HepG2 (cell line): ENCODE data around the gene TMEM223. TPM values are rescaled to one million over a fixed set of nuclear protein-coding genes. Genes with fewer than 3 reads are reported as not detected.

Experiments
- BHLHE40 ChIP-seq: IDR thresholded peaks from 2 replicates; pipeline ENCODE4 v1.6.1; 2011; ENCODE audit warnings: low read length, improper control_type of control experiment
- CSRNP1 ChIP-seq: sonication (generic); formaldehyde crosslinking; IDR thresholded peaks from 2 replicates; pipeline ENCODE4 v1.8.1; 2023; ENCODE audit warnings: mild to moderate bottlenecking, missing genetic modification reagents
- GLMP ChIP-seq: sonication (generic); formaldehyde crosslinking; IDR thresholded peaks from 2 replicates; pipeline ENCODE4 v1.9.0; 2021; ENCODE audit warnings: missing genetic modification reagents, mild to moderate bottlenecking, borderline replicate concordance
- NPAS2 ChIP-seq: sonication (generic); formaldehyde crosslinking; IDR thresholded peaks from 2 replicates; pipeline ENCODE4 v1.8.0; 2022; ENCODE audit warnings: mild to moderate bottlenecking, missing genetic modification reagents, borderline replicate concordance
- RNF219 ChIP-seq: sonication (generic); formaldehyde crosslinking; IDR thresholded peaks from 2 replicates; pipeline ENCODE4 v1.5.0; 2020; ENCODE audit warnings: mild to moderate bottlenecking, missing genetic modification reagents
- TRAFD1 ChIP-seq: sonication (generic); formaldehyde crosslinking; IDR thresholded peaks from 2 replicates; pipeline ENCODE4 v1.5.1; 2020; ENCODE audit warnings: missing genetic modification reagents, mild to moderate bottlenecking, borderline replicate concordance
- XBP1 ChIP-seq: sonication (generic); formaldehyde crosslinking; IDR thresholded peaks from 2 replicates; pipeline ENCODE4 v1.5.0; 2020; ENCODE audit warnings: missing genetic modification reagents
- ZC3H13 ChIP-seq: sonication (generic); formaldehyde crosslinking; IDR thresholded peaks from 2 replicates; pipeline ENCODE4 v1.8.1; 2023; ENCODE audit warnings: mild to moderate bottlenecking, missing genetic modification reagents, moderate library complexity
- ZC3H4 ChIP-seq: sonication (generic); formaldehyde crosslinking; IDR thresholded peaks from 2 replicates; pipeline ENCODE4 v1.4.0; 2020; ENCODE audit warnings: missing genetic modification reagents, borderline replicate concordance
- ZNF24 ChIP-seq: fragments of 450-650 bp; IDR thresholded peaks from 2 replicates; pipeline ENCODE4 v1.6.1; 2017; ENCODE audit warnings: antibody characterized with exemption, mild to moderate bottlenecking
- ZNF274 ChIP-seq: sonication (generic); formaldehyde crosslinking; IDR thresholded peaks from 2 replicates; pipeline ENCODE4 v1.5.1; 2020; ENCODE audit warnings: mild to moderate bottlenecking, missing genetic modification reagents
- ZNF276 ChIP-seq: sonication (generic); formaldehyde crosslinking; IDR thresholded peaks from 2 replicates; pipeline ENCODE4 v1.4.0; 2020; ENCODE audit warnings: mild to moderate bottlenecking, low read depth, missing genetic modification reagents
- ZNF296 ChIP-seq: sonication (generic); formaldehyde crosslinking; conservative IDR thresholded peaks from 2 replicates; pipeline ENCODE4 v1.5.0; 2020; ENCODE audit warnings: mild to moderate bottlenecking, missing genetic modification reagents
- ZNF331 ChIP-seq: sonication (generic); formaldehyde crosslinking; IDR thresholded peaks from 2 replicates; pipeline ENCODE4 v1.4.0; 2020; ENCODE audit warnings: missing genetic modification reagents
- ZNF33B ChIP-seq: sonication (generic); formaldehyde crosslinking; IDR thresholded peaks from 2 replicates; pipeline ENCODE4 v1.5.1; 2020; ENCODE audit warnings: mild to moderate bottlenecking, missing genetic modification reagents
- ZNF572 ChIP-seq: sonication (generic); formaldehyde crosslinking; IDR thresholded peaks from 2 replicates; pipeline ENCODE4 v1.5.1; 2020; ENCODE audit warnings: mild to moderate bottlenecking, missing genetic modification reagents
- ZSCAN21 ChIP-seq: sonication (generic); formaldehyde crosslinking; IDR thresholded peaks from 2 replicates; pipeline ENCODE4 v1.8.0; 2022; ENCODE audit warnings: mild to moderate bottlenecking, missing genetic modification reagents, moderate library complexity, borderline replicate concordance
- polyA plus RNA-seq, 8 experiments: library from polyadenylated mRNA; depleted of rRNA in 3 of 8; stranded (reverse) in 7 of 8; unstranded in 1 of 8; fragments of >200 nt; fragmentation: Illumina TruSeq in 4 of 8; extraction: Trizol in 4 of 8; gene quantifications; 2 replicates each; pipeline versions ENCODE4 v1.2.1 to v1.2.3, GENCODE V29; 2011 to 2016; ENCODE audit warnings: low read depth in 4 of 8, missing spikeins in 1 of 8, mixed read lengths in 1 of 8; ENCODE audit not compliant: insufficient read depth in 1 of 8
- total RNA-seq, 5 experiments: library from RNA; depleted of rRNA; stranded (reverse); fragments of >200 nt; fragmentation: Illumina TruSeq; extraction: Trizol; gene quantifications; 2 replicates each; pipeline ENCODE4 v1.2.3, GENCODE V29; 2016; ENCODE audit warnings: low read depth in 1 of 5
- TF ChIP-seq, protein P1 (sequence below): IDR thresholded peaks from 2 replicates; pipeline ENCODE4 v1.6.1; 2016; ENCODE audit warnings: missing compliant biosample characterization, missing genetic modification reagents, borderline replicate concordance

TMEM223 gene
- total and polyA plus RNA-seq, 2 of the 13 experiments (the other 11 are each of a cell fraction or from before 2014, with no cell fraction given) = 19.5 to 24.9 TPM

- TF ChIP-seq CSRNP1 (CRISPR knock-in tag) (peak; percentile 91; the same call in 1 of the 2 replicates), ZC3H13 (CRISPR knock-in tag) (peak; percentile 91), ZNF24 (no peak), ZNF296 (peak; percentile 65; the same call in 1 of the 2 replicates), RNF219 (CRISPR knock-in tag) (no peak), ZNF274 (CRISPR knock-in tag) (peak; percentile 81), XBP1 (CRISPR knock-in tag) (no peak), ZSCAN21 (CRISPR knock-in tag) (peak; percentile 90; the same call in 1 of the 2 replicates), ZNF33B (CRISPR knock-in tag) (peak; percentile 54; the same call in 1 of the 2 replicates), ZC3H4 (CRISPR knock-in tag) (no peak), ZNF572 (CRISPR knock-in tag) (peak; percentile 68; the same call in 1 of the 2 replicates), GLMP (no peak), ZNF276 (CRISPR knock-in tag) (0 out of 2 replicates have a peak, but pooled peaks have one; percentile 47), ZNF331 (CRISPR knock-in tag) (peak; percentile 51; the same call in 1 of the 2 replicates), NPAS2 (CRISPR knock-in tag) (no peak), TRAFD1 (CRISPR knock-in tag) (no peak), BHLHE40 (no peak)
- TF ChIP-seq, protein P1, sequence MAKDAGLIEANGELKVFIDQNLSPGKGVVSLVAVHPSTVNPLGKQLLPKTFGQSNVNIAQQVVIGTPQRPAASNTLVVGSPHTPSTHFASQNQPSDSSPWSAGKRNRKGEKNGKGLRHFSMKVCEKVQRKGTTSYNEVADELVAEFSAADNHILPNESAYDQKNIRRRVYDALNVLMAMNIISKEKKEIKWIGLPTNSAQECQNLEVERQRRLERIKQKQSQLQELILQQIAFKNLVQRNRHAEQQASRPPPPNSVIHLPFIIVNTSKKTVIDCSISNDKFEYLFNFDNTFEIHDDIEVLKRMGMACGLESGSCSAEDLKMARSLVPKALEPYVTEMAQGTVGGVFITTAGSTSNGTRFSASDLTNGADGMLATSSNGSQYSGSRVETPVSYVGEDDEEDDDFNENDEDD = peak; percentile 62; the same call in 1 of the 2 replicates
Observed at GRCh38 chr11:62791501-62792201, at the start of gene TMEM223 (continued).
